ENCODE results near the gene CD63.

GRCh38 chr12:55707219-55707671 lies 21.6 kb downstream of the CD63 start:
- TF ChIP-seq CTCF (IDR thresholded peaks at IDR 0.05 in 8 of 11, conservative IDR thresholded peaks at IDR 0.05 in 3 of 11) (no peak), POLR2A (IDR thresholded peaks at IDR 0.05) (no peak), POLR2AphosphoS5 (IDR thresholded peaks at IDR 0.05) (no peak)

Measured in spleen (tissue), 7 donors.